Stimulated activated CD4-positive, alpha-beta T cell treated with anti-CD3 and anti-CD28 coated beads, TNF-alpha, amount 100 ng/mL, for 24 hours (primary cell): Measurements from ENCODE around the gene OAS1.
"Not testable (repeated sequence)": the region's sequence is repeated elsewhere in the genome, so short reads cannot be mapped to it uniquely, and the experiment has no call there.

Experiments
- DNase-seq, 3 experiments: peaks; one replicate each; pipeline ENCODE4 v3.0.0-alpha.2; 2020; ENCODE audit warnings: low read depth in 3 of 3

The OAS1 gene

DNA sequence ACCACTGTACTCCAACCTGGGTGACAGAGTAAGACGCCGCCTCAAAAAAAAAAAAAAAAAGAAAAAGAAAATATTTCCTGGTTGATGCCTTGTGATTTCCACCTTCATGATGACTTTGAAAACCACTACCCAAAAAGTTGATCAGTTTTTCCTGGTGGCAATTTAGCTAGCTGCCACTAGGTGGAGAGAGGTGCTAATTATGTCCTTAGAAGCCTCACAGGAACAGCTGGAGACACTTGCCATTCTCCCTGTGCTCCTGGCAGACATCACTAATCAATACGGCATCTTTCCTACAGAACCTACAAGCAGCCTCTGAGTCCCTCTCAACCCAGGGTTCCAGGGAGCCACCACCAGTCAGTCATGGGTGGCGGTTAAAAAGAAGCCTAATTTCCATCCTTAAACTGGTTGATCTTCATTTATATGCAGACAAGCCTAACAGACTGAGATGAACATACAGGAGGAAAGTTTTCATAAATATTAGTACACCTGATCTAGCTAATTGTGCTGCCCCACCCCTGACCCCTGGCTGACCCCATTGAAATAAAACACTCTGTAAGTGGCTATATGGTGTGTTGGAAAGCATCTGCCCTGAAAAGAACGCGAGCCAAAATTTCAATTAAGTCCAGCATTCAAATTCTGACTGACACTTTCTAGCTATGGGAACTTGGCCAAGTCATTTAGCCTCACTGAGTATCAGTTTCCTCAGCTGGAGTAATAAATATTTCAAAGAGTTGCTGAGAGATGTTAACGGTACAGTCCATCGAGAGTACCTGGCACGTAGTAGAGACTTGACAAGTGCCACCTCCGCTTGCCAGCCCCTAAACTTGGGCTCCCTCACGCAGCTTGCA lies 6.2 kb upstream of the OAS1 start:
- DNase-seq = peak in 1 of 3 experiments; percentile 27

DNA sequence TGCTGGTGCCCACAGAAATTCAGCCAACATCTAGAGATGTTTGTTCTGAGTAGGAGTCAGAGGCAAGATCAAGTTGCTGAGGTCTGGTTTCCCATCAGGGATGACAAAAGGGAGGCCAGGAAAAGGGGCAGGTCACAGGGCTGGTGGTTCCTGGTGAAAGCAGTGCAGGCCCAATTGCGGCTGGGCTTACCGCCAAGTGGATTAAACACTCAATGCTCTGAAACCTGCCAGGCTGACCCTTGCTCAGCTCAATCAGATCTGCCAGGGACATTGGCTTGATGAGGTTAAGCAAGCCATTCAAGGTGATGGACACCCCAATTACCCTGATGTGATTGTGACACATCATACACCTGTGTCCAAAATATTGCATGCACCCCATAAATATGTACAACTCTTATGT lies 5.5 kb upstream of the OAS1 start:
- no peak for DNase-seq

DNA sequence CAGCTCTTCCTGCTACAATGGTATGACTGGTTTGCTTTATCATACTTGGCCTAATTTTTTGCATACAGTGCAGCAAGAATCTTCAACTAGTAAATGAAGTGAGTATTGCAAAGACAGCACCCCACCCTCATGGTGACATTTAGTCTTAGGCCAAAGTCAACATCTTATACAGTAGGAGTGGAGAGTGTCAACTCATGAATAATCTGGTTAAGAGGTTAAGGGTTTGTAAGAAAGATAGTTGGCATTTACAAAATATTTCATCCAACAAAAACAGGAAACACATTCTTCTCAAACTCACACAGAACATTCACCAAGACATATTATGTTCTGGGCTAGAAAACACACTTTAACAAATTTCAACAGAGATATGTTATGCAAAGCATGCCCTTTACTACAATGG lies 2.2 kb upstream of the OAS1 start:
- no peak for DNase-seq

DNA sequence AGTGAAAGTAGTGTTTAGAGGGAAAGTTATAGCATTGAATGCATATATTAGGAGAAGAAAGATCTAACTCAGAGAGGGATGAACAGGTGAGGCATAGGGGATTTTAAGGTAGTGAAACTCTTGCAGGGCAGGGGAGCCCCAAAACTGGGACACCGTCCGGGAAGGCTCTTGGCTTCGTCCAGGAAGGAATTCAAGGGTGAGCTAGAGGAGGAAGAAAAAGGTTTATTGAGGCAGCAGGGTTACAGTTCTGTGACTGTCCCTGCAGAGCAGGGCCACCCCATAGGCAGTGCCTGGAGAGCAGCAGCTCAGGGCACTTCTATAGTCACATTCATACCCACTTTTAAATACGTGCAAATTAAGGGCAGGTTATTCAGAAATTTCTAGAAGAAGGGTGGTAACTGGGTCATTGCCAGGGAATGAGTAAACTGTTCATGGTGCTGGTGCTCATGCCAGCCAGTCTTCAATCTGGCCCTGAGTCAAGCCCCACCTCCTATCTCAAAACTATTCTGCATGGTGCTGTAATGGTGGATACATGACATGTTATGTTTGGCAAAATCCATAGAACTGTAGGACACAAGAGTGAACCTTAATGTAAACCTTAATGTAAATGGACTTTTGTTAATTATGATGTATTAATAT lies 1.2 kb upstream of the OAS1 start:
- no peak for DNase-seq

DNA sequence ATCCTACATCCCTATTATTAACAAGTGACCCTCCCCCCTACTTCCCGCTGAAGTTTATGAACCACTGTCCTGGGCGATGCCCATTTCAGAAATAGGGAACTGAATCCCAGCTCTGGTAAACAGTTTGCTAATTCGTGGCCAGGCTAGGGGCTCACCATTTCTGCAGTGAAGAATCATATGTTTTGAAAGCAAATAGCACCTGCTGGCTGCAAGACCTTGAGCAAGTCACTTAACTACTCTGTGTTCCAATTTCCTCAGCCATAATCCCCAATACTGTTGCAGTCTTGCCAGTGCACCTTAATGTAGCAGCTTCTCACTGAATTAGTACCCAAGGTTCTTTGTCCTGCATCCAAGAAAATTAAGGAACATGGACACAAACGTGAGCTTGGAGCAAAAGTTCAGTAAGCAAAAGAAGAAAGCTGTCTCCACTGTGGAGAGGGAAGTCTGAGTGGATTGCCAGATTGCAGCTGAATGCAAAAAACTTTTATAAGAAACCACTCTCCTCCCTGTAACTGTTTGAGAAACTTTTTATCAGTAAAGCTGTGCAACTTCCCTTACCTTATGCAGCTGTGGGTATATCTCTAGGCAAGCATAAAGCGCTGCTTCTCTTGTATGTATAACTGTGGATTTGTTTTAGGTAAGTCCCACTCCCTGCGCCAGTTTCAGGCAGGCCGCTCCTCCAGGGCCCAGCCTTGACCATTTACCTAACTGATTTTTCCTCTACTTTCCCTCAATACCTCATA lies 824 bp downstream of the OAS1 start:
- no peak for DNase-seq

DNA sequence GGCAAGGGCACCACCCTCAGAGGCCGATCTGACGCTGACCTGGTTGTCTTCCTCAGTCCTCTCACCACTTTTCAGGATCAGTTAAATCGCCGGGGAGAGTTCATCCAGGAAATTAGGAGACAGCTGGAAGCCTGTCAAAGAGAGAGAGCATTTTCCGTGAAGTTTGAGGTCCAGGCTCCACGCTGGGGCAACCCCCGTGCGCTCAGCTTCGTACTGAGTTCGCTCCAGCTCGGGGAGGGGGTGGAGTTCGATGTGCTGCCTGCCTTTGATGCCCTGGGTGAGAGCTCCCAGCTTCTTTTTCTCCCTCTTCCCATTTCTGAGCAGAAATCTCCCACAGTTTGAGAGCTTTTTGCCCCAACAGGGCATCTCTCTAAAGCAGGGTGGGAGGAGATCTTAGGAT lies 1.8 kb downstream of the OAS1 start:
- peak in 1 of 3 experiments; percentile 16 for DNase-seq

DNA sequence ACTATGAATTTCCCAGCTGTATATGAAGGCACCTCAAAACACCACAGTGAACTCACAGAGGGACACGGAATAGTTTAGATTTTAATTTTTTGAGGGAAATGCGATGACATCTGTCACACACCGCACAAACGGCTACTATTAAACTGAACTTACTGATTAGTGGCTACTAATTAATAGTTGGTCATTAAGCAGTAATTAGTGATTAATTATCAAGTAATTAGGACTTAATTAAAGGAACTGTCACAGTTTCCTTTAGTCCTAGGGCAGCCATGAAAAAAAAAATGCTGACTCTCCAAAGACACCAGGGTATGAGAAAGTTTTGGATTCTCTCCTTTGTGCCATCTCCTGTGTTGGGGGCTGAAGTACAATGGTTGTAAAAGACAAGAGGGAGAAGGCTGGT lies 2.9 kb downstream of the OAS1 start:
- DNase-seq = no peak

DNA sequence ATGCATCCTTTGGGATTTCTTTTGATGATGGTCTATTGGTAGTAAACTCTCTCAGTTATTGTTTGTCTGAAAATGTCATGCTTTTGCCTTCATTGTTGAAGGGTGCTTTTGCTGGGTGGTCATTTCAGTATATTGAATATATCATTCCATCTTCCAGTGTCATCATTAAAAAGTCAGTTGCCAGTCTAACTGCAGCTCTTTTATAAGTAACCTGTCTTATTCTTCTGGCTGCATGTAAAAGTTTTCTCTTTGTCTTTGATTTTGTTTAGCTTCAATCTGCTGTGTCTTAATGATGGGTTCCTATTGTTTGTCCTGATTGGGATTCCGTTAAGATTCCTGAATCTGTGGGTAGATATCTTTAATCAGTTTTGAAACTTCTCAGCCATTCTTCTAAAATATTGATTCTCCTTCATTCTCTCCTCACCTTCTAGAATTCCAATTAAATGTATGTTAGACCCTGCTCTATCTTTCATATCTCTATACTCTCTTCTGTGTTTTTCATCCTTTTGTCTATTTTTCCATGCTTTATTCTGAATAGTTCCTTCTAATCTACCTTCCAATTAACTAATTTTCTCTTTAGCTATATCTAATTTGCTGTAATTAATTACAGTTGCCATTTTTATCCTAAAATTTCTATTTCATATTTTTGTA lies 6.4 kb downstream of the OAS1 start:
- no peak for DNase-seq

DNA sequence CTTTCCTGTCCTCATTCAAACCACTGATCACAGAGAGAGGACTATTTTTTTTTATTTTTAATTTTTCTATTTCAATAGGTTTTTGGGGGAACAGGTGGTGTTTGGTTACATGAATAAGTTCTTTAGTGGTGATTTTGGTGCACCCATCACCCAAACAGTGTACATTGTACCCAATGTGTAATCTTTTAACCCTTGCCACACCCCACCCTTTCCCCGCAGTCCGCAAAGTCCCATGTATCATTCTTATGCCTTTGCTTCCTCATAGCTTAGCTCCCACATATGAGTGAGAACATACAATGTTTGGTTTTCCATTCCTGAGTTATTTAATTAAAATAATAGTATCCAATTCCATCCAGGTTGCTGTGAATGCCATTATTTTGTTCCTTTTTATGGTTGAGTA lies 7.1 kb downstream of the OAS1 start:
- not testable (repeated sequence) for DNase-seq

DNA sequence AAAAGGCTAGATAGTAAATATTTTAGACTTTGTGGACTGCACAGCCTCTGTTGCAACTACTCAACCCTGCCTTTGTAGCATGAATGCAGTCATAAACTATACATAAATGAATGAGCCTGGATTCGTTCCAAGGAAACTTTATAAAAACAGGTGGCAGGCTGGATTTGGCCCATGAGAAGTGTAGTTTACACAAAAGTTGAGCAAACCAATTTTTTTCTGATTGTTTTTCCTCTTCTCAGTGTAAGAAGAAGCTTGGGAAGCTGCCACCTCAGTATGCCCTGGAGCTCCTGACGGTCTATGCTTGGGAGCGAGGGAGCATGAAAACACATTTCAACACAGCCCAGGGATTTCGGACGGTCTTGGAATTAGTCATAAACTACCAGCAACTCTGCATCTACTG lies 9.5 kb downstream of the OAS1 start:
- no peak for DNase-seq

DNA sequence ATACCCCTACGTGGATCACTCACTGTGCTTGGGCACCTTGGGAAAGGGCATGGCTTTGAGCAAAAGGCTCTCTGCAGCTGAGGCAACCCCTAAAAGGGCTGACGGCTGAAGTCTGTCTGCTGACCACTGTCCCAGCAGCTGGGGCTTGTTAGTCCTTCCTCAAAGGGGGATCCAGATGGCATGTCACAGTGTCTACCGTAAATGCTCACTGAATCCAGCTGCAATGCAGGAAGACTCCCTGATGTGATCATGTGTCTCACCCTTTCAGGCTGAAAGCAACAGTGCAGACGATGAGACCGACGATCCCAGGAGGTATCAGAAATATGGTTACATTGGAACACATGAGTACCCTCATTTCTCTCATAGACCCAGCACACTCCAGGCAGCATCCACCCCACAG lies 12.4 kb downstream of the OAS1 start:
- DNase-seq = no peak

DNA sequence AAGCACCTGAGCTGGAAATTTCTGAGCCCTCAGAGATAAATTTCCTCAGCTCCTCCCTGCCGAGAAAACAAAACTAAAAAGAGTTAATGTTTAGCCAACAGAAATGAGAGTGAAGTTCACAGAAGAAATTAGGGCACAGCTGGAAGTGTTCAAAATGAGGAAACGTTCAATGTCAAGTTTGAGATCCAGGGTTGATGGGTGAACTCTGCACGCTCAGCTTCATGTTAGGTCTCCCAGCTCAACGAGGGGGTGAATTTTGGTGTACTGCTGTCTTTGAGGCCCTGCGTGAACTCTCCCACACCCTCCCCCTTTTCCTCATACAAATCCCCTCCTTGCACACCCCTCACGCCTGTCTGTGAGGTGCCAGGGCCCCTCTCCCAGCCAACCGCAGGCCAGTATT lies 18.2 kb downstream of the OAS1 start:
- no peak for DNase-seq

DNA sequence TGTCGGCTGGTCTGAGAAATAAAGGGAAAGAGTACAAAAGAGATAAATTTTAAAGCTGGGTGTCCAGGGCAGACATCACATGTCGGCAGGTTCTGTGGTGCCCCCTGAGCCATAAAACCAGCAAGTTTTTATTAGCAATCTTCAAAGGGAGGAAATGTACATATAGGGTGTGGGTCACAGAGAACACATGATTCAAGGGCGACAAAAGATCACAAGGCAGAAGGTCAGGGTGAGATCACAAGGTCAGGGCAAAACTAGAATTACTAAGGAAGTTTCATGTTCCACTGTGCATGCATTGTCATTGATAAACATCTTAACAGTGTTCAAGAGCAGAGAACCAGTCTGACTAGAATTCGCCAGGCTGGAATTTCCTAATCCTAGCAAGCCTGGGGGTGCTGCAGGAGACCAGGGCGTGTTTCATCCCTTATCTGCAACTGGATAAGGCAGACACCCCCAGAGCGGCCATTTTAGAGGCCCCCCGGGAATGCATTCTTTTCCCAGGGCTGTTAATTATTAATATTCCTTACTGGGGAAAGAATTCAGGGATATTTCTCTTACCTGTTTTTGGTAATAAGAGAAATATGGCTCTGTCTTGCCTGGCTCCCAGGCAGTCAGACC lies 19.8 kb downstream of the OAS1 start:
- DNase-seq = not testable (repeated sequence)

DNA sequence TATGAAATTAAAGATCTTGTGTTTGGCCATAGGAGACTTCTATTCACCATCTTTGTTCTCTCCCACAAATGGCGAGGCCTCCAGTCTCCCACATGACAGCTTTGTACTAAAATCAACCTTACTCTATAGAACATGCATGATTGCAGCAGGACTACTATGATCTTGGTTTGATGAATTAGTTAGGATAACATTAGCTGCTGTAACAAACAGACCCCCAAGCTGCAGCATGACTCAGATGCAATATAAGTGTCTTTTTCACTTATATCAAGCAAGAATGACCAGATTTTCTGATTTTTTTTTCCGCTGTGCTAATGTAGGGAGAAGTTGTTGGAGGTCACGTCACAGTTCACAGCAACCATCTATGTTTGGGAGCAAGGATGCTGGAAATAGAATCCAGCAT lies 20.7 kb downstream of the OAS1 start:
- DNase-seq = no peak

DNA sequence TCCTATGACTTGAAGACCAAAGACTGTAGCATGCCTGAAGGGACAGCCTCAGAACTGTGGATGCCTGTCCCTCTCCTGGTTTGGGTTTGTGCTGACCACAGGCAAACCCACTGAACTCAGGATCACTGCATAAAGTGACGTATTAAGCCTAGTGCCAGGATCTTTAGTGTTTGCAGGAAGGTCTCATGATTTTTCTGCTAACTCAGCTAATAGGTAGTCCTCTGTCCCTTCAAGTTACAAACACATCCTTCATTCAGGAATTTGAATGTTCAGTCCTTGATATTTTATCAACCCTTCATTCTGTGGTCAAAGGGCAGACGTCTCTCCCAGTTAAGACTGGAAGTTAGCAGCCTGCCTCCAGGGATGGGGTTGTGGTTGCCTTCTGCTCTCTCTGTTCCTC lies 21.2 kb downstream of the OAS1 start:
- no peak for DNase-seq

DNA sequence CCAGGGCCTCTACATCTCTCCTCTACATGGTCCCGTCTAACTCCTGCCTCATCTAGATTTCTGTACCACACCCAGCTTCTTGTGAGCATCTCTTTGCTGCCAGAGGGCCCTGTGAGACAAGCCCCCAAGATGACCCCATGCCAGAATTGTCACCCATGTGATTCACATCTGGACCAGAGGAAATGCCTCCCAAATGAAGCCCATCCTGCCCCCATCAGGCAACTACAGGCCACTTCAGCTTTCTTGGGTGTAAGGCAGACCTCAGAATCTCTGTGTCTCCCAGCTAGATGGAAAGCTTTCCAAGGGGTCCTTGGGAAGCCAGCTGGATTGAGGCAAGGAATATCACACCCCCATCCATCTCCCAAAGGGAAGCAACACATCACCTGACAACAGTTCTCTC lies 22.2 kb downstream of the OAS1 start:
- DNase-seq = no peak

DNA sequence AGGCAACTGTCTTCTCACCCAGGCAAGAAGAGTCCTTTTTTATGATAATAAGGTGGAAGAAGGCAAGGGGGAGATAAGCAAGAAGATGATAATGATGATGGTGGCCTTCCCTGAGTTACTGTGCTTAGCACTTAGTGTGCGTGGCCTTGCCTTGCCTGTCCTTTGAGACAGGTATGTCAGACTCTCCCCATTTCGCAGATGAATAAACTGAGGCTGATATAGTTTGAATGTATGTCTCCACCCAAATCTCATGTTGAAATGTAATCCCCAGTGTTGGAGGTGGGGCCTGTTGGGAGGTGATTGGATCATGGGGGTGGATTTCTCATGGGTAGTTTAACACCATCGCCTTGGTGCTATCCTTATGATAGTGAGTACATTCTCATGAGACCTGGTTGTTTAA lies 23.0 kb downstream of the OAS1 start:
- no peak for DNase-seq

DNA sequence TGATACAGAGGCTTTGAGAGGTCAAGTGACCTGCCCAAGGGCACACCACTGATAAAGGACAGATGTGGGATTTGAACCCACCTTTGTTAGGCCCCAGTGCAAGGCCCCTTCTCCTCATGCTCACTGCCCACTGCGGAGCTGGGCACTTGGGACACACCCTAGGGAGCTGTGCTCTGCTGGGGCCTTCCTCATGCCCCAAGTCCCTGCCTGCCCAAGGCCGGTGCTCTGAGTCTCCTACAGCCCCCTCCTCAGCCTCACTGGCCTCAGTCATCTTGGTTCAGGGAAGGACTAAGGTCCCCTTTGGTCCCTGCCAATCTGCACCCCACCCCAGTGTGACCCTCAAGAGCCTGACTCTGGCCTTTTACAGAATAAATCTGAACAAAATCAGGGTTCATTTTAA lies 23.6 kb downstream of the OAS1 start:
- no peak for DNase-seq

DNA sequence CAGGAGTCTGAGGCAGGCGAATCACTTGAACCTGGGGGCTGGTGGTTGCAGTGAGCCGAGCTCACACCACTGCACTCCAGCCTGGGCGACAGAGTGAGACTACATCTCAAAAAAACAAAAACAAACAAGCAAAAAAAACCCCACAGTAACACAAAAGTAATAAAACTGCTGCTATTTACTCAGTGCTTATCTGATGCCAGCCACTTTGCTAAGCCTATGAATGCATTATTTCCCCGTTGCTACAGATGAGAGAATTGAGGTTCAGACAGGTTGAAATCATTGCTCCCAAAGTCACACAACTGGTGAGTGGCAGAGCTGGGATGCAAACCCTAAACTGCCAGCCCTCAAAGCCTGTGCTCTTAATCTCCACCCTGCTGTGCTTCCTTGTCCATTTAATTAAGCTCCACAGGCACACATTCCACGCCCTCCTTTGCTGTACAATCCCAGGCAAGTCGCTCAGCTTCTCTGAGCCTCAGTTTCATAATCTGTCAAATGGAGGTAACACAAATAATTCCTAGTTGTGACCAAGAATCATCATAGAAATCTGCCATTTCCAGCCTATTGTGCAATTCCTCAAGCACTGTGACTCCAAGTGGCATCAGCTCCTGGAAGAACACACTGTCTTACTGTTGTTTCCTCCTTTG lies 25.8 kb downstream of the OAS1 start:
- no peak for DNase-seq

DNA sequence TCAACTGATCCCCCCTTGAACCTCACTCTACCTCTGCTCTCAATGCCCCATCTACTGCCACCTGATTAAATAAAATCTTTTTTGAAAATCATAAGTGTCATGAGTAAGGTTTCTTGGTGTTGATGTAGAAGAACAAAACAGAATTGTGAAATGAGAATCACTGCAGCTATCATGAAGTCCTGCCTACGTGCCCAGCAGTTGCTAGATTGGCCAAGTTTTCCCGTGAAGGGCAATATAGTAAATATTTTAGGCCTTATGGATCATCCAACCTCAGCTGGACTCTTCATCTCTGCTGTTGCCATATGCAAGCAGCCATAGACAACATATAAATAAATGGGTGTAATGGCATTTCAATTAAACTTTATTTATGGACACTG lies 26.4 kb downstream of the OAS1 start:
- DNase-seq = no peak

DNA sequence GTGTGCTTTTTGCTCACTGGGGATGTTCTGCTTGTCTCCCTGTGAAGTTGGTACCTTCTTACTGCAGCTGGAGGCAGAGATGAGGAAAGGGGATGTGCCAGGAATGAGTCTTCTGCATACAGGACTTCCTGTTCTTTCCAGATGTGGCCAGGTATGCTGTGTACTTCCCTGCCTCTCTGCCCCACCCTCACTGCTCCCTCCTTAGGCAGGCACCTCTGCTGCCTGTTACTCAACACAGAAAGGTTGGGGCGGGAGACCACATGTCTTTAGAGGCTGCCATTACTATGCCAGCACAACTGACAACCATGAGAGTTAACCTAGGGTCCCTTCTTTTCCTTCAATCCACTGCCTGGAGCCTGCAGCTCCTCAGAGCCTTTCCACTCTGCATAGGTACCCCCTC lies 29.5 kb downstream of the OAS1 start:
- no peak for DNase-seq
